GM21367 (cell line): ENCODE data around the gene SPINK7.

ENCODE experiments used
- ATAC-seq: cut with Tn5 transposase; IDR thresholded peaks from one replicate; pipeline ENCODE4 v1.9.1; 2021; ENCODE audit not compliant: unreplicated experiment

SPINK7 gene

DNA sequence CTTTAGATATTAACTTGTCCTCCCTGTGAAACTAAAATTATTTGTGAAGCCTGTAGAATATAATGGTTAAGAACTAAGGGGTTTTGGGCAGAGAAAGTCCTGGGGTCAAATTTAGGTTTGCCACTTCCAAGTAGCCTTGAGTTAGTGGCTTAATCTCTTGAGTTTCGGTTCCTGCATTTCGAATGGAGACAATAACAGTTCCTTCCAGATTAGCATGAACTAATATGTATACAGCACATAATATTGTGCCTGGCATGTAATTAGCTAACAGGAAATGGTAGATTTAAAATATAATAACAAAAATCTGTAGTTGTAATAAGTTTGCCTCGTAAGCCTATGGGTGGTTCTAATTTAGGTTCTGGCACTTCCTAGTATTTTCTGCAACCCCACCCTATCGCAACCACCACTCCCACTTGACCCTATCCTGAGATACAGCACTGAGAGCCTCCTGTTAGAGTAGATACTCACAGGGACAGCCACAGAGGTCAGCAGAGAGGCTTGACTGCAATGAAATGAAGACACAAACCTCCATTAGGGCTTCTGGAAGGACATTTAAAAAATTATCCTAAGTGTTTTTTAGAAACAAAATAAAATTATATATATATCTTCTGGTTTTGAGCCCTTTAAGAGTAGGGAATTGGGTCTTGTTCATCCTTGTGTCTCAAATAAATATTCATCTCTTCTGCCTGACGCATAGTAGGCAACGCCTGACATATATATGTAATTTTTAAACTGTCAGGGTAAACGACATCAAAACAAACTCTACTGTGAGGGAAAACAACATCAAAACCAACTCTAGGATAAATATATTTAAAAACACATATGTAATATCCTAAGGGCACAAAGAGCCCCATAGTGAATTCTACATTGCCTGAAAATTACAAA, 31.6 kb downstream of the SPINK7 start:
- ATAC-seq = no peak

DNA sequence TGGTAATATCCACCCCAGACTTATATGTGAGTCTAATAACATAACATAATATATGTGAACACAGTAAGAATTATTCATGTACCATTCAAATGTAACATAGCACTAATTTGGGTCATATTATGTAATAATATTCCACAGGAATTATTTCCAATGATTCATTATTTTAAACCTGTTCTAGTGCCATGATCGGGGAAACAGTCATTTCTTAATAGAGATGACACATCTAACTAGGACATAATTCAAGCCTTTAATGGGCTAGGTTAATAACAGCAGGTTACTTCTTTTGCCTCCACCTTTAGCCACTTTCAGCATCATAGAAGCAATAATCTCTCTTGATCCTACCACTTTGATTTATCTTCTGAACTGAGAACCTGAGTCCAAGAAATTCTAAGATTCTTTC, 35.5 kb downstream of the SPINK7 start:
- ATAC-seq = no peak

DNA sequence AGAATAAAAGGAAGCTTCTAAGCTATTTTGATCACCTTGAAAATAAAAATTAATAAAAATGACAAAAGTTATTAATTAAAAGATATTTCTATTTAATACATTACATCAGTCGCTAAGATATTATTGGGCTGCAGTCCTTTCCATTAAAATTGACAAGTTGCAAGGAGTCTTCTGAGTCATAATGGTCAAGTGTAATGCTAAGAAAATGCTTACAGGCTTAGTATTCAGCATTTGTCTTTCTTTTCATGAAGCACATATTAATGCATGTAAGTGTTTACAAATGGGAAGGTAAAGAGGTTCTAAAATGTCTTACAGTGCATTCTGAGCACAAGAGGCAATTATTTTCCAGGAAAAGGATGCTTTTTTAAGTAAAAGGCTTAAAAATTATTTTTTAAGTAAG, 40.5 kb downstream of the SPINK7 start:
- ATAC-seq = no peak

DNA sequence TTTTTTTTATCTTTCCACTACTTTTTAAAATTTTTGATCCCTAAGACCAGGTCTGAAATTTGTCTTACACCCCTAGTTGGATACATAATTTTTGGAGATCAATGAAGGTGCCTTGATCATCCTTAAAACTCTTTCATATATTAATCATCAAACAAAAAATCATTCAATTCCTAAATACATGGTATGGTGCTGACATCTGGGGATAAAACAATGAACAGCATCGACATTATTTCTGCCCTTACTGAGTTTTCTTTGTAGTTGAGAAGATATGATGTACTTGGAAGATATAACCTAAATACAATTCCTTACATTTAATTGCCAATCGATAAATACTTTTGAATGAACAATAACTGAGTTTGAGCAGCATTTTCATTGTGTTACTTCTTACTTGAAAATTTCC, 41.4 kb downstream of the SPINK7 start:
- ATAC-seq = no peak

DNA sequence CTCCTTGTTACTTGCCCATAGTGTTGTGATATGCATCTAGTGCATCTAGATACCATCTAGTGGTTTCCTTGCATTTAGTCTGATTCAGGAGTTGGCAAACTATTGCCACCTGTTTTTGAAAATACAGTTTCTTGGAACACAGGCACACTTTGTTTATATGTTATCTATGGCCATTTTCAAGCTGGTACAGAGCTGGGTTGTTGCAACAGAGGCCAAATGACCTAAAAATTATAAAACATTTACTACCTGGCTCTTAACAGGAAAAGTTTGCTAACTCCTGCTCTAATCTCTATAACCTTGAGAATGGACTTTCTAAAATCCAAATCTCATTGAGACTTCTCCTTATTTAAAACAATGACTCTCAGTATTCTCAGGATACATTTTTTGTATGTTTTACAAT, 52.1 kb downstream of the SPINK7 start:
- ATAC-seq = no peak
